ENCODE results near the gene PROSER3.
A peak's percentile ranks its signal among the peaks of the same experiment; 100 is the strongest.
"Not testable (repeated sequence)": the region's sequence is repeated elsewhere in the genome, so short reads cannot be mapped to it uniquely, and the experiment has no call there.

The PROSER3 gene

DNA sequence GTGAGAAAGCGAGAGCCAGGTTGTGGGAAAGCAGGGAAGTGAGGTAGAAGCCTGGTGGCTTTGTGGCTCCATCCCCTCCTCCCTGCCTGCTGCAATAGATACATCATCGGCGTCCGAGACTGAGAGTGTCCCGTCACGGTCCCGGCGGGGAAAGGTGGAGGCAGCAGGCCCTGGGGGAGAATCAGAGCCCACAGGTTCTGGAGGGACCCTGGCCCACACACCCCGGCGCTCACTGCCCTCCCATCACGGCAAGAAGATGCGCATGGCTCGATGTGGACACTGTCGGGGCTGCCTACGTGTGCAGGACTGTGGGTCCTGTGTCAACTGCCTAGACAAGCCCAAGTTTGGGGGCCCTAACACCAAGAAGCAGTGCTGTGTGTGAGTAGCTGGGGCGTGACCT is 35.1 kb upstream of the PROSER3 start:
- DNase-seq = no peak

DNA sequence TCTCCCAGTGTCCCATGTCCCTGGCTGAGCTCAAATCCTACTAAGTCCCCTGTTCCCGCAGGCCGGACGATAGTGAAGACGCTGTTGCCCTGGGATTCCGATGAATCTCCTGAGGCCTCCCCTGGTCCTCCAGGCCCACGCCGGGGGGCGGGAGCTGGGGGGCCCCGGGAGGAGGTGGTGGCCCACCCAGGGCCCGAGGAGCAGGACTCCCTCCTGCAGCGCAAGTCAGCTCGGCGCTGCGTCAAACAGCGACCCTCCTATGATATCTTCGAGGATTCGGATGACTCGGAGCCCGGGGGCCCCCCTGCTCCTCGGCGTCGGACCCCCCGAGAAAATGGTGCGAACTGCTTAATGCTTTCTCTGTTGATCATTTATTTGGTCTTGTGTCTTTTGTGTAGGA is 34.3 kb upstream of the PROSER3 start:
- DNase-seq = no peak

- DNase-seq = not testable (repeated sequence)
Measured at GRCh38 chr19:35724132-35724531, 33.8 kb upstream of the PROSER3 start.

DNA sequence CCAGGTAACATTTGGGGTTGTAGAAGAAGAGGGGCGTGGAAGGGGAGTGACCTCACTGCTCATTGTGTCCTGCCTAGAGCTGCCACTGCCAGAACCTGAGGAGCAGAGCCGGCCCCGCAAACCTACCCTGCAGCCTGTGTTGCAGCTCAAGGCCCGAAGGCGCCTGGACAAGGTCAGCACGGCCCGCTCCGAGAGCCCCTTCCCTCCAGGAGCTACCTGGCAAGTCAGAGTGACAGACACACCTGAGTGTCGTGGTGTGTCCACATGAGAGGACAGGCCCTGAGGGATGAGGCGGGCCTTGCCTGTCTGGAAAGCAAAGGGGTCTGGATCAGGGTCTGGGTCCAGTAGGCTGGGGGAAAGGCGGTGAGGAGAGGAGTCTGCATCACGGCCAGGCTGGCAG is 33.4 kb upstream of the PROSER3 start:
- no peak for DNase-seq

DNA sequence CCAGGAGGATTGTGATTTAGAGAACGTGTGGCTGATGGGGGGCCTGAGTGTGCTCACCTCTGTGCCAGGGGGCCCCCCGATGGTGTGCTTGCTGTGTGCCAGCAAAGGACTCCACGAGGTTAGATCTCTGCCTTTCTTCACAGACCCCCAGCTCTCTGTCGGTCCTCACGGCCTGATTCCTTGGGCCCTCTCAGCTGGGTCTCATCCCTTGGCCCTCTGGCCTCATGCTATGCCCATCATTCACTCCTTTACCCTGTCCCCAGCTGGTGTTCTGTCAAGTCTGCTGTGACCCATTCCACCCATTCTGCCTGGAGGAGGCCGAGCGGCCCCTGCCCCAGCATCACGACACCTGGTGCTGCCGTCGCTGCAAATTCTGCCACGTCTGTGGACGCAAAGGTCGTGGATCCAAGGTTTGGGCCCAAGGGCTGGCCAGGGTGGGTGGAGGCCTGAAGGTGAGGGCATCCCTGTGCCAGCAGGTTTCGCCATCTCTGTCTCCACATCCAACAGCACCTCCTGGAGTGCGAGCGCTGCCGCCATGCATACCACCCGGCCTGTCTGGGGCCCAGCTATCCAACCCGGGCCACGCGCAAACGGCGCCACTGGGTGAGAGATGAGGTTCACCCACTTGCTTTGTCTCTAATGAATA is 32.6 kb upstream of the PROSER3 start:
- no peak for DNase-seq

DNA sequence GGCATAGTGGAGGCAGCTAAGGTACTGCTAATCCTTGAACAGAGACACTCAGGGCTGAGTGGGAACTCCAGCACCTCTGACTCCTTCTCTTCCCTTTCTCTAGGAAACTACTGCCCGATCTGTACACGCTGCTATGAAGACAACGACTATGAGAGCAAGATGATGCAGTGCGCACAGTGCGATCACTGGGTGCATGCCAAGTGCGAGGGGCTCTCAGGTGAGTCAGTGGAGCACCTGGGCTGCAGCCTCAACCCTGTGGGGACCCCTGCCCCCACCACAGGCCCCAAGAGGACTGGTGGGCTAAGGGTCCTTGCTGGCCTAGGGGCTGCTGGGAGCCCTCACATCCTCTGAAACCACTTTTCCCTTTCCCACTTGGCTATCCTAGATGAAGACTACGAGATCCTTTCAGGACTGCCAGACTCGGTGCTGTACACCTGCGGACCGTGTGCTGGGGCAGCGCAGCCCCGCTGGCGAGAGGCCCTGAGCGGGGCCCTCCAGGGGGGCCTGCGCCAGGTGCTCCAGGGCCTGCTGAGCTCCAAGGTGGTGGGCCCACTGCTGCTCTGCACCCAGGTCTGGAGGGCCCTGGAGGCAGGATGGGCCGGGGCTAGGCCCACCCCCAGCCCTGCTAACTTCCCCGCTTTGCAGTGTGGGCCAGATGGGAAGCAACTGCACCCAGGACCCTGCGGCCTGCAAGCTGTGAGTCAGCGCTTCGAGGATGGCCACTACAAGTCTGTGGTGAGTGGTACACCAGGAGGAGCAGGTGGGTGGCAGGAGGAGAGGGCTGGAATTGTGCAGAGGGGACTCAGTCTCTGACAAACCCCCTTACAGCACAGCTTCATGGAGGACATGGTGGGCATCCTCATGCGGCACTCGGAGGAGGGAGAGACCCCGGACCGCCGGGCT is 30.7 kb upstream of the PROSER3 start:
- DNase-seq = no peak

DNA sequence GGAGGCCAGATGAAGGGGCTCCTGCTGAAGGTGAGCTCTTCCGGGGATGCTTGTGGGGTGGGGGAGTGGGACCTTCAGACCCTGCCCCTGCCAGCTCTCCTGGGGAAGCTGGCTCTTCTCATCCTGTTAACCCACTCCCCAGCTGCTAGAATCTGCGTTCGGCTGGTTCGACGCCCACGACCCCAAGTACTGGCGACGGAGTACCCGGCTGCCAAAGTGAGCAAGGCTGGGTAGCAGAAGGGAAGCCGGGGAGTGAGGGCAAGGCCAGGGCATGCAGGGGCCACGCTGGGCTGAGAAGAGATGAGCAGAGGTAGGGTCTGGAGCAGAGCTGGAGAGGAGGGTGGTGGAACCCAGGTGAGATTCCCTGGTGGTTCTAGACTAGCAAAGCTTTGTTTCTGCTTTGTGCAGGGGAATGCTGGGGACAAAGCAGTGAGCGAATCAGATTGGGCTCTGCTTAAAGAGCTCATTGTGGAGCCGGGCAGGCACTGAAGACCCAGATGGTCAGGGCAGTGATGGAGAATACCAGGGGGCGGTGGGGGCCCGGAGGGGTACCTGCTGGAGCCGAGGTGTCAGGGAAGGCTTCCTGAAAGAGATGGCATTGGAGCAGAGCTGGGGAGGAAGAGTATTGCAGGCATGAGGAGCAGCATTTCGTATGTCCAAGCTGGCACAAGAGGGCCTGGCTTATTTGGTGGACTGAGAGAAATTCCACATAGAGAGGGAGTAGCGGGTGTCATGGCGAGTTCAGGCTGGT is 29.8 kb upstream of the PROSER3 start:
- no peak for DNase-seq

GRCh38 chr19:35729021-35729420 is 29.0 kb upstream of the PROSER3 start:
- no peak for DNase-seq

DNA sequence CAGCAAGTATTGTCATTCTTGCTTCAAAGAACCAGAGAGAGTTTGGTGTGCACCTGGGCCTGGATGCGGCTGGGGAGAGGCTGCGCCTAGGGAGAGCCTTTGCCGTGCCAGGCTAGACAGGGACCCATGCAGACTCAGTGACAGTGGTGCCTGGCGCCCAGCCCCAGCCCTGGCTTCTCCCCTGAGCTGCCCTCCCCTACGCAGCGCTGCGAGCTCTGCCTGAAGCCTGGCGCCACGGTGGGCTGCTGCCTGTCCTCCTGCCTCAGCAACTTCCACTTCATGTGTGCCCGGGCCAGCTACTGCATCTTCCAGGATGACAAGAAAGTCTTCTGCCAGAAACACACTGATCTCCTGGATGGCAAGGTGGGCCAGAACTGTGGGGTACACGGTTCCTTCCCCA is 28.2 kb upstream of the PROSER3 start:
- DNase-seq = no peak

DNA sequence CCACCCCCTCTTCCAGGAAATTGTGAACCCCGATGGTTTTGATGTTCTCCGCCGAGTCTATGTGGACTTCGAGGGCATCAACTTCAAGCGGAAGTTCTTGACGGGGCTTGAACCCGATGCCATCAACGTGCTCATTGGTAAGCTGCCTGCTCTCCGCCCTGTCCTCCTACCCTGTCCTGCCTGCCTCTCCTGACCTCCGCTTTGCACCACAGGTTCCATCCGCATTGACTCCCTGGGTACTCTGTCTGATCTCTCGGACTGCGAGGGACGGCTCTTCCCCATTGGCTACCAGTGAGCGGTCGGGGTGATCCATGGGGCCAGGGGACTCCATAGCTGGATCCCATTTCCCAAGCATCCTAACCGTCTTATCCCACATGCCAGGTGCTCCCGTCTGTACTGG is 27.6 kb upstream of the PROSER3 start:
- no peak for DNase-seq

- no peak for DNase-seq
Measured at GRCh38 chr19:35731353-35731752, 26.6 kb upstream of the PROSER3 start.

GRCh38 chr19:35731779-35732405 is 26.1 kb upstream of the PROSER3 start:
- no peak for DNase-seq

- no peak for DNase-seq
Measured at GRCh38 chr19:35732540-35733179, 25.3 kb upstream of the PROSER3 start.

DNA sequence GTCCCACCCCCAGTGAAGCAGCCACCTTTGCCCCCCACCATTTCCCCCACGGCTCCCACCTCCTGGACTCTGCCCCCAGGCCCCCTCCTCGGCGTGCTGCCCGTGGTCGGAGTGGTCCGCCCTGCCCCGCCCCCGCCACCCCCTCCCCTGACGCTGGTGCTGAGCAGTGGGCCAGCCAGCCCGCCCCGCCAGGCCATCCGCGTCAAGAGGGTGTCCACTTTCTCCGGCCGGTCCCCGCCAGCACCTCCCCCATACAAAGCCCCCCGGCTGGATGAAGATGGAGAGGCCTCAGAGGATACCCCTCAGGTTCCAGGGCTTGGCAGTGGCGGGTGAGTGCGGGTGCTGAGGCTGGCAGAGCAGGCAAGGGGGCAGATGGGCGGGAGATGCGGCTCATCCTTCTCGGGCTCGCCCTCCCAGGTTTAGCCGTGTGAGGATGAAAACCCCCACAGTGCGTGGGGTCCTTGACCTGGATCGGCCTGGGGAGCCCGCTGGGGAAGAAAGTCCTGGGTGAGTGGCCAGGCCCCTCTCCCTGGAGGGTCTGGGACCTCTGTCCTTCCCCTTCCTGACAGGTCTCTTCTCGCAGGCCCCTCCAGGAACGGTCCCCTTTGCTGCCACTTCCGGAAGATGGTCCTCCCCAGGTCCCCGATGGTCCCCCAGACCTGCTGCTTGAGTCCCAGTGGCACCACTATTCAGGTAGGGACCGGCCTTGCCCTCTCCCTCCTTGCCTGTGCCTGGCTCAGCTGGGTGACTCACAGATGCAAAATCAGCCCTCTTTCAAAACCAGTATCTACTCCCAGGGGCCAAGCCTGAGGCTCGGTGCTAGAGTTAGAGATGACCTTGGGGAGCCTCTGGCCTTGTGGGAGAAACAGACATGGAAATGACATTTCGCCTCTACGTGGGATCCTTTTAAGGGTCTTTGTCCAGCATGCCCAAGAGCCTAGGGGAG is 24.5 kb upstream of the PROSER3 start:
- no peak for DNase-seq

- DNase-seq = no peak
Measured at GRCh38 chr19:35734273-35734672, 23.7 kb upstream of the PROSER3 start.

DNA sequence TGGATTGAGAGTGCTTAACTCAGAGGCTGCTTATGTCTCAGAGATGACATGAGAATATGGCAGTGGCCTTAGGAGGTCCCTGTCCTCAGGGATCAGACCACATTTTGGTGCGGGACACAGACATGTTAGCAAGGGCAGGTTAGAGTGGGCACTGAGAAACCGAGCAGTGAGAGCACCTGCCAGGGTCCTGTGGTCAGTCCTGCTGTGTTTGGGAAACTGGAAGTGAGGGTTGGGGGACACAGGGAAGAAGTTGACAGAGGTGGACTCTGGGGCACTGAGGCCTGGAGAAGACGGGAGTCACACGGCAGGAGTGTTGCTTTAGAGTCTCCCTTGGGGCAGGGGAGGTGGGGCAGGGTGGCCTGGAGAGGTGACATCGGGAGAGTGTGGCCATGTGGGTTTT is 23.1 kb upstream of the PROSER3 start:
- DNase-seq = no peak

GRCh38 chr19:35736913-35737886 is 20.8 kb upstream of the PROSER3 start:
- peak in 1 of 2 experiments; percentile 51 for DNase-seq

- DNase-seq = no peak
Measured at GRCh38 chr19:35738021-35738886, 19.7 kb upstream of the PROSER3 start.

GRCh38 chr19:35738887-35739229 is 19.1 kb upstream of the PROSER3 start:
- no peak for DNase-seq

Measured in activated T-cell treated with anti-CD3 and anti-CD28 coated beads, Interleukin-2, amount 50 U/mL, for 48 hours (primary cell).